ENCODE data around the gene CREM. TPM values are rescaled to one million over a fixed set of nuclear protein-coding genes. Genes with fewer than 3 reads are reported as not detected.

The CREM gene
- total and polyA plus RNA-seq, 2 of the 8 experiments (the other 6 are each of a cell fraction or from before 2014, with no cell fraction given): 18.7 to 21.9 TPM

GRCh38 chr10:35204650-35205319 is 78.1 kb downstream of the CREM start:
- no peak overlapping the region for H4K8ac ChIP-seq (ENCODE audit: extremely low read depth, insufficient read depth, low read length)
- H2AFZ ChIP-seq (ENCODE audit: low read length): no peak overlapping the region
- no peaks in the 10 kb centered on the region for H3K9me3 ChIP-seq (ENCODE audit: insufficient read depth in 2 of 2, low read depth in 1 of 2, low read length in 1 of 2)
- no peak overlapping the region for H2BK15ac ChIP-seq (ENCODE audit: low read length)
- no peak overlapping the region for H2BK20ac ChIP-seq (ENCODE audit: low read length)
- H4K5ac ChIP-seq (ENCODE audit: insufficient read length, low read depth, low read length): no peak overlapping the region
- H2BK12ac ChIP-seq (ENCODE audit: low read depth, low read length): no peak overlapping the region
- POLR2A ChIA-PET (ENCODE audit: partially characterized antibody): interaction anchor here (1.2 kb wide), 1 partner anchor 8 kb away, joined by 3 read pairs; no protein-coding TSS in a partner anchor
- no peaks in the 10 kb centered on the region for H3K79me1 ChIP-seq (ENCODE audit: low read depth, low read length)
- no peak overlapping the region for H3K56ac ChIP-seq (replicated peaks; ENCODE audit: insufficient read length, low read depth, low read length)
- no peak overlapping the region for H3K4me3 ChIP-seq (ENCODE audit: extremely low read depth in 1 of 4, insufficient read depth in 2 of 4, low read depth in 3 of 4, low read length in 4 of 4)
- H2BK120ac ChIP-seq (replicated peaks; ENCODE audit: low read depth, low read length): no peak overlapping the region
- H3K4me1 ChIP-seq (replicated peaks in 1 of 4; ENCODE audit: control insufficient read depth in 3 of 4, insufficient read depth in 4 of 4, low read length in 3 of 4): peaks cover 0 to 3% (median 1%) of the 10 kb centered on the region in 4 experiments; a peak in 1 of 7 replicates
- FAIRE-seq (no peak), DNase-seq (ENCODE audit: low read depth in 1 of 2, low spot score in 2 of 2) (no peak)
- no peak overlapping the region for H3K4ac ChIP-seq (replicated peaks; ENCODE audit: insufficient read length, low read depth, low read length)
- 93% methylated on average over 4 of the region's 4 CpGs; no CpG with 5 or more reads in 1 of the 2 experiments for whole genome bisulfite sequencing, 2 experiments (ENCODE audit: extremely low coverage in 1 of 2, insufficient coverage in 1 of 2, insufficient read length in 1 of 2, insufficient replicate concordance in 2 of 2, low coverage in 1 of 2, low lambda C conversion rate in 2 of 2, missing lambda C conversion rate in 1 of 2)
- no peak overlapping the region for H3K27ac ChIP-seq (ENCODE audit: low read depth, low read length)
- H3K23ac ChIP-seq (ENCODE audit: insufficient read length): no peak overlapping the region
- H3K14ac ChIP-seq (ENCODE audit: insufficient read length): no peak overlapping the region
- no peak overlapping the region for H4K91ac ChIP-seq (replicated peaks; ENCODE audit: insufficient read length, low read length)
- no peak overlapping the region for H3K18ac ChIP-seq (ENCODE audit: extremely low read depth, low read length)
- H4K20me1 ChIP-seq (replicated peaks in 1 of 2; ENCODE audit: control insufficient read depth in 1 of 2, insufficient read depth in 2 of 2, low read length in 2 of 2): no peaks in the 10 kb centered on the region
- no peaks in the 10 kb centered on the region for H3K36me3 ChIP-seq (ENCODE audit: control insufficient read depth in 2 of 4, insufficient read depth in 4 of 4, low read length in 3 of 4)
- H2AK5ac ChIP-seq (ENCODE audit: low read depth, low read length): no peak overlapping the region
- no peaks in the 10 kb centered on the region for H3K23me2 ChIP-seq (ENCODE audit: low read depth, low read length)
- no peak overlapping the region for H3K4me2 ChIP-seq (ENCODE audit: insufficient read depth in 1 of 2, low read depth in 2 of 2, low read length in 2 of 2)
- CTCF ChIA-PET (ENCODE audit: partially characterized antibody): interaction anchor here (0.6 to 5.1 kb wide), 8 partner anchors 9 to 206 kb away, joined by 3 to 29 read pairs (median 4); no protein-coding TSS in a partner anchor
- no peaks in the 10 kb centered on the region for H3K27me3 ChIP-seq (replicated peaks in 1 of 4; ENCODE audit: control insufficient read depth in 3 of 4, extremely low read depth in 1 of 4, insufficient read depth in 3 of 4, low read length in 3 of 4)
- TF ChIP-seq CHD1 (IDR thresholded peaks at IDR 0.05; ENCODE audit: low read depth, low read length): no peak
- TF ChIP-seq KDM5A (IDR thresholded peaks at IDR 0.05; ENCODE audit: low read length): no peak
- TF ChIP-seq E2F6 (IDR thresholded peaks at IDR 0.05): no peak
- TF ChIP-seq EP300 (IDR thresholded peaks at IDR 0.05; ENCODE audit: borderline replicate concordance in 1 of 2, low read depth in 2 of 2, low read length in 2 of 2): no peak
- H3K9ac ChIP-seq (replicated peaks in 1 of 4; ENCODE audit: extremely low read depth in 1 of 4, low read depth in 3 of 4, low read length in 3 of 4): no peak overlapping the region
- H2BK5ac ChIP-seq (ENCODE audit: low read depth, low read length): no peak overlapping the region
- no peaks in the 10 kb centered on the region for H3K79me2 ChIP-seq (ENCODE audit: control insufficient read depth in 1 of 2, insufficient read depth in 2 of 2, low read length in 2 of 2)
